Astrocyte of the cerebellum (primary cell): ENCODE results near the gene SERF2.

Experiments used
- DNase-seq: peaks from one replicate; pipeline ENCODE4 v3.0.0-alpha.2; 2011; ENCODE audit warnings: low read depth
- H3K4me3 ChIP-seq: 2 replicates; pipeline ENCODE4 v1.5.1; 2011; ENCODE audit warnings: mild to moderate bottlenecking, low read depth, low read length, moderate library complexity
- CTCF ChIP-seq: IDR thresholded peaks from 2 replicates; pipeline ENCODE4 v1.5.1; 2012; ENCODE audit warnings: low read length, low read depth, moderate library complexity, mild to moderate bottlenecking; ENCODE audit errors: missing control alignments
- in situ Hi-C: cut with HindIII; loops from 2 replicates; pipeline ENCODE4 v1.10.0; 2017; ENCODE audit warnings: low sequenced_read_pairs

SERF2 gene

GRCh38 chr15:43762824-43763223 lies 29.3 kb upstream of the SERF2 start:
- no peak for TF ChIP-seq CTCF
- in situ Hi-C loops: no loop called here
- H3K4me3 ChIP-seq: no peak overlapping the region
- DNase-seq: no peak

- no peak for TF ChIP-seq CTCF
- in situ Hi-C loops: no loop called here
- H3K4me3 ChIP-seq: no peak overlapping the region
- no peak for DNase-seq
Measured at GRCh38 chr15:43763819-43764446, 28.2 kb upstream of the SERF2 start.

- in situ Hi-C loops: no loop called here
- DNase-seq: no peak
Measured at GRCh38 chr15:43769584-43770228, 22.4 kb upstream of the SERF2 start.

GRCh38 chr15:43771816-43772215 lies 20.3 kb upstream of the SERF2 start:
- in situ Hi-C loops: no loop called here
- DNase-seq: no peak
- no peak overlapping the region for H3K4me3 ChIP-seq
- no peak for TF ChIP-seq CTCF

More at GRCh38 chr15:43769584-43770228, 22.4 kb upstream of the SERF2 start:
- H3K4me3 ChIP-seq: no peak overlapping the region
- peak; percentile 90 for TF ChIP-seq CTCF

- DNase-seq: no peak
- no peak for TF ChIP-seq CTCF
- no peak overlapping the region for H3K4me3 ChIP-seq
- in situ Hi-C loops: no loop called here
Measured at GRCh38 chr15:43772624-43773023, 19.5 kb upstream of the SERF2 start.

GRCh38 chr15:43774062-43774461 lies 18.1 kb upstream of the SERF2 start:
- no peak for DNase-seq
- no peak overlapping the region for H3K4me3 ChIP-seq
- in situ Hi-C loops: no loop called here
- no peak for TF ChIP-seq CTCF
